ENCODE results near the gene BACE2.

- TF ChIP-seq CTCF (conservative IDR thresholded peaks at IDR 0.05 in 1 of 2, IDR thresholded peaks at IDR 0.05 in 1 of 2; ENCODE audit: extremely low read depth in 1 of 2, insufficient read depth in 1 of 2, low read depth in 1 of 2, low read length in 2 of 2): no peak
- no peak for TF ChIP-seq EZH2 (IDR thresholded peaks at IDR 0.05; ENCODE audit: borderline replicate concordance, low read length)
Observed at GRCh38 chr21:41220208-41220733, 52.3 kb downstream of the BACE2 start.

All from mammary epithelial cell (primary cell).